NCI-H146 treated with DMSO at 0.1 percent for 48 hours (cell line): ENCODE data around the gene TMC4.
A peak's percentile ranks its signal among the peaks of the same experiment; 100 is the strongest.

Experiments
- DNase-seq: peaks from one replicate; lab custom pipeline; 2025; ENCODE audit not compliant: unreplicated experiment; lab: John Stamatoyannopoulos, UW

TMC4 gene

GRCh38 chr19:54156490-54156889 lies 16.5 kb downstream of the TMC4 start:
- no peak for DNase-seq

- DNase-seq, result no peak
Observed at GRCh38 chr19:54155694-54156093, 17.3 kb downstream of the TMC4 start.

- DNase-seq, result no peak
Observed at GRCh38 chr19:54154603-54155345, 18.2 kb downstream of the TMC4 start.

DNA sequence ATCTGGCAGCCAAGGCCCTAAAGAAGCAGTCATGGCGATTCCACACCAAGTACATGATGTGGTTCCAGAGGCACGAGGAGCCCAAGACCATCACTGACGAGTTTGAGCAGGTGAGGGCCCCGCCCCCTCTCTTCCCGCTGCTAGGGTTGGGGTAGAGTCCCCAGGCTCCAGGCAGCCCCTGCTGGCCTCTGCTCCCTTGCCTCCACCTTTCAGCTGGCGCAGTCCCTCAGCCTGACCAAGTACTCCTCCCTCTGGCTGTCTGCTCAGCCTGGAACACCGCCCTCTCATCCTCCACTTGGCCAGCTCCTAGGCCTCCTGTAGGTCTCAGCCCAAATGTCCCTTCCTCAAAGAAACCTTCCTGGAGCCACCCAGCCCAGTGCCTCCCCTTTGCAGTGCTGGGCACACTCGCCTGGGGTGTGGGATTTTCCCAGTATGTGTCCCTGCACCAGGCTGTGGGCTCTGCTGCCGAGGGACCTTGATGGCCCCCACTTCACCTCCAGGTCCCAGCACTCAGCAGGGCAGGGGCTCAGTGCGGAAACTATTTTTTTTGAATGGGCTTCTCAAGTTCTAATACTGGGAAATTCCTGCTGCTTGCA lies 19.1 kb downstream of the TMC4 start:
- DNase-seq, result no peak

DNA sequence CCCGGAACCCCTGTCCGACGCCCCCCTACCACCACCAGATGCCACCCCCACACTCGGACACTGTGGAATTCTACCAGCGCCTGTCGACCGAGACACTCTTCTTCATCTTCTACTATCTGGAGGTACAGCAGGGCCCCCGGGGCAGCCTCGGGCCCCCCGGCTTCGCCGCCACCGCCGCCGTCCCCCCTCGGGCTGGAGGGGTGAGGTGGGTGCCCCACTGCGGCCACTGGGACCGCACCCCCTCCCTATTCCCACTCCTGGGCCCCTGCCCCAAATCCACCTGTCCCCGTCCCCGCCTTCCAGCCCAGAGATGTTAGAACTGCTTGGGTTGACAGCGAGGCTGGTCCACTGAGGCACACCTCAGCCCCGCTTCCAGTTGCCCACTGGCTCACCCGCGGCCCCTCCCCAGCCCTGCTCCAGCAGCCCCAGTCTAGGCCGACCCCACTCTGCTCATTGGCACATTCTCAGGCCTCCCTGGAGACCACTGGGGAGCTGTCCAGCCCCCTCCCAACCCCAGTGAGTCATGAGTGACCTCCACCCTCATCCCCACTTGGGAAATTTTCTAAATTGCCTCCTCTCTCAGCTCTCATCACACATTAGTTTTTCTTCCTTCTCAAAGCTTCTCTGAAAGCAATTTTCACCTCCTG lies 20.0 kb downstream of the TMC4 start:
- DNase-seq, result no peak

- DNase-seq, result no peak
Observed at GRCh38 chr19:54152267-54152666, 20.7 kb downstream of the TMC4 start.

DNA sequence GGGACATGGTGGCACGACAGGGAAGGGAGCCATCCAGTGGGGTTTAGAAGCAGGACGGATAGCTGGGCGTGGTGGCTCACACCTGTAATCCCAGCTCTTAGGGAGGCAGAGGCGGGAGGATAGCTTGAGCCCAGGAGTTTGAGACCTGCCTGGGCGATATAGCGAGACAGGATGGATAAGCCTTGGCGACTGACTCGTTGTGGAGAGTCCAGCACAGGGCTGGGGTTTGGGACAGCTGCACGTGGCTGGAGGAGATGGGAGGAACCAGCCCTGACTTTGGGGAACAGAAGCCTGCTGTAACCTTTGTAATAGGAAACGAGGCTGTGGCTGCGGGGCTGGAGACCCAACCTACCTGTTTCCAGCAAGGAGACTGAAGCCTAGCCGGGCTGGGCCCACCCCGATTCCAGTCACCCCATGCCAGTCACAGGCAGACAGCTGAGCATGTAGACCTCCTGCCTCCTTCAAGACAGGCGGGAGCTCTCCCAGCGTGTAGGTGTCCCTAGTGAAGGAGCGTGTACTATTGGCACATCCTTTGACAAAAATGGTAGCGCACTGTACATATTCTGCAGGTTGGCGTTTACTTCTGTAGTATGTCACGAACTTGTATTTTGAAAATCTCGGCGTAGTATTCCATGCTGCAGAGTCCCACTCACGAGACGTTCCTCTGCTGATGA lies 21.5 kb downstream of the TMC4 start:
- no peak for DNase-seq

DNA sequence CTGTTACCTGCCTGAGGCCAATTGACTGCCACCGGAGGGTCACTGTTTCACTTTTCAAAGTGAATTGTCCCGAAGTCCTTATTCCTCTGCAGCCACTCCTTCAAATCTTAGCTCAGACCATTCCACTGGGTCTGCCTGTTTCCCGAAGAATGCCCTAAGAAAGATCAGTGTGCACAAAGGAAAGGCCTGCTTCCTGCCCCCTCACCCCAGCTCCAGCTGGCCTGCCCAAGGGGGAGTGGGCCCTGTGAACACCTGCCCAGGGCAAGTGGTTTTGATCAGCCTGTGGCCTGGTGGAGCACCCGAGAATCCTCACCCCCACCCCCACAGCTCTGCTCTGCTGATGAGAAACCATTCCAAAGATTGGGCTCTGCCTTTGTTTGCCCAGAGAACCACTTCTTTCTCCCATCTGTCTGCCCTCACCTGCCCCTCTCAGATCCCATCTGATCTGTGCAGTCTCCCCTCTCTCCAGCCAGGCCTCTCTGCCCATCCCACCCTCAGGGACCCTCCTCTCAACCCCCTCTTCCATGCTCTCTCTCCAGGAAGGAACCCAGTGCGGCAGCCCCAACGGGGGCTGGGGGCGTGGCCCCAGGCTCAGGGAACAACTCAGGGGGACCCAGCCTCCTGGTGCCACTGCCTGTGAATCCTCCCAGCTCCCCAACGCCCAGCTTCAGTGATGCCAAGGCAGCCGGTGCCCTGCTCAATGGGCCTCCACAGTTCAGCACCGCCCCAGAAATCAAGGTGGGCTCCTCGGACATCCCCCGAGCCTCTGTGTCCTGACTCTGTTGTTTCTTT lies 23.7 kb downstream of the TMC4 start:
- no peak for DNase-seq

DNA sequence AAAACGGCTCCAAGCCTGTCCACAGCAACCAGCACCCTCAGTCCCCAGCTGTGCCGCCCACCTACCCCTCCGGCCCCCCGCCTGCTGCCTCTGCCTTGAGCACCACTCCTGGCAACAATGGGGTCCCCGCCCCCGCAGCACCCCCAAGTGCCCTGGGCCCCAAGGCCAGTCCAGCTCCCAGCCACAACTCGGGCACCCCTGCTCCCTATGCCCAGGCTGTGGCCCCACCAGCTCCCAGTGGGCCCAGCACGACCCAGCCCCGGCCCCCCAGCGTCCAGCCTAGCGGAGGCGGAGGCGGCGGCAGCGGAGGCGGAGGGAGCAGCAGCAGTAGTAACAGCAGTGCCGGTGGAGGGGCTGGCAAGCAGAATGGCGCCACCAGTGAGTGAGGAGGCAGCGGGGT lies 24.8 kb downstream of the TMC4 start:
- no peak for DNase-seq

- no peak for DNase-seq
Observed at GRCh38 chr19:54147676-54148075, 25.3 kb downstream of the TMC4 start.

DNA sequence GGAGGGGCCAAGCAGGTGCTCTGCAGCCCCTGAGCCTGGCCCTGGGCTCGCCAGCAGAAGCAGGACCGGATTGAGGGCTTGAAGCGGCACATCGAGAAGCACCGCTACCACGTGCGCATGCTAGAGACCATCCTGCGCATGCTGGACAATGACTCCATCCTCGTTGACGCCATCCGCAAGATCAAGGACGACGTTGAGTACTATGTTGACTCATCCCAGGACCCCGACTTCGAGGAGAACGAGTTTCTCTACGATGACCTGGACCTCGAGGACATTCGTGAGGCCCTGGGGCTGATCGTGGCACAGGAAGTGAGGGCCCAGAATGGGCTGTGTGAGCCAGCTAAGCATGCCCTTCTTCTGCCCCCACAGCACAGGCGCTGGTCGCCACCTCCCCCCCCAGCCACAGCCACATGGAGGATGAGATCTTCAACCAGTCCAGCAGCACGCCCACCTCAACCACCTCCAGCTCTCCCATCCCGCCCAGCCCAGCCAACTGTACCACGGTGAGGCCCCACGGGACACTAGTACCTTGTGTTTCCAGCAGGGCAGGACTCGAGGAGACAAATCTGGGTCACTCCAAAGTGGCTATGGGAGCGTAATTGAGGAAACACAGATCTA lies 27.3 kb downstream of the TMC4 start:
- DNase-seq, result no peak

DNA sequence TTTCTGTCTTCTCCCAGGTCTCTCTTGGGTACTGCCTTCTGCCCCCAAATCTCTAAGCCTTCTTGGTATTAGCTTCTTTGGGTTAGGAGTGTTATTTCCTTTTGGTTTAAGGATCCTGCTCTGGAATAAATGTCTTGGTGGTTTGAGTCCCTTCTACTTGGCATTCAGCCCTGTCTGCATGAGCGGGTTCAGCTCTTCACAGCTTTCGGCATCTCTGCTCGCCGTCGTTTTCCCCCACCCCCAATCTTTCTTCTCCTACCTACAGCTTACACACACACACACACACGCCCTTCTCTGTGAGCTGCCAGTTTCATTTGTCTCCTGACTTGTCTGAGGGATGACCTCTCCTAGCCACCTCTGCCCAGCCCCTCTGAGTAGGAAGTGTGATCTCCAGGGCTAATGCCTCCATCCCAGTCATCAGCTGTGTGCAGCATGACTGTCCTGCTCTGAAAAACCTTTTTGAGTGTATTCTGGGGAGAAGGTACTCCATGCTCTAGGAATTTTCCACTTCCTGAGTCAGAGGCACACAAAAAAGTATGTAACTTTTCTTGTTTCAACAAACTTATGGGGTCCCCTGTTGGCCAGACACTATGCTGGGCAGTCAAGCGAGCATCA lies 30.7 kb downstream of the TMC4 start:
- DNase-seq, result no peak

GRCh38 chr19:54141356-54141755 lies 31.6 kb downstream of the TMC4 start:
- no peak for DNase-seq

GRCh38 chr19:54138489-54139256 lies 34.3 kb downstream of the TMC4 start:
- no peak for DNase-seq

GRCh38 chr19:54137699-54138488 lies 35.1 kb downstream of the TMC4 start, which contains the start of gene CNOT3:
TSS of gene CNOT3 (plus strand) at chr19:54137762. CDS start at chr19:54142979, 5,217 bp downstream.
- DNase-seq, result no peak

DNA sequence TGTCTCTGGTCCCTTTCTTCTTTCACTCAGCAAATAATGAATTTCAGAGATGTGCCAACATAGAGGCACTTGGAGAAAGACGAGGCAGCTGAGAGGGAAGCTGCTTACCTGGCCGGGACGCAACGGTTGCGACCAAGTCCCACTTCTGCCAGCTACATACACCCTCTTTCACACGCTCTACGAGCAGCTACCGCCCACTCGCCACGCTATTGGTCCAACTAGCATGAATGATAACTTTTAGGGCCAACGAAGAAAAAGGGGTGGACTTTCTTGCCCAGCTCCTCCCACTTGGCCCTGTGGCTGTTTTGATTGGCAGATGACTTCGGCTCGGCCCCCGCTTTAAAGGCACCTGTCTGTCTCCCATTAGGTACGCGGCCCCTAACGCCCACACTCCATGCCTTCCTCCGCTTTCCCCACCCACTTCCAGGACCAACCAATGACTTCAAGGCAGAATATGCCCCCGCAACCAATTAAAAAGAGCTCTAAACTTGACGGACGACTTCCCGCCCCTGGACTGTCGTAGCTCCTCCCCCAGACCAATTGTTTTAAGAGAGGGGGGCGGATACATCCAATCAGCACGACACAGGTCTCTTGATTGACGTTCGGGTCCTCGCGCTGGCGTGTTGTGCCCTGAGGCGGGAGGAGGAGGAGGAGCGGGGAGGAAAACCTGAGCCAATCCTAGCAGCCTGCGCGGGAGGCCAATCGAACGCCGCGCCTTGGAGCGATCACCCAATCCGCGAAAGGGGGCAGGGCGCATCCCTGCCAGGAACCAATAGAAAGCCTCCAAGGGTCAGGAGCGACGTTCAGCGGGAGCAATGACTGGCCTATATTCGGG lies 35.9 kb downstream of the TMC4 start:
- peak; percentile 100 for DNase-seq

DNA sequence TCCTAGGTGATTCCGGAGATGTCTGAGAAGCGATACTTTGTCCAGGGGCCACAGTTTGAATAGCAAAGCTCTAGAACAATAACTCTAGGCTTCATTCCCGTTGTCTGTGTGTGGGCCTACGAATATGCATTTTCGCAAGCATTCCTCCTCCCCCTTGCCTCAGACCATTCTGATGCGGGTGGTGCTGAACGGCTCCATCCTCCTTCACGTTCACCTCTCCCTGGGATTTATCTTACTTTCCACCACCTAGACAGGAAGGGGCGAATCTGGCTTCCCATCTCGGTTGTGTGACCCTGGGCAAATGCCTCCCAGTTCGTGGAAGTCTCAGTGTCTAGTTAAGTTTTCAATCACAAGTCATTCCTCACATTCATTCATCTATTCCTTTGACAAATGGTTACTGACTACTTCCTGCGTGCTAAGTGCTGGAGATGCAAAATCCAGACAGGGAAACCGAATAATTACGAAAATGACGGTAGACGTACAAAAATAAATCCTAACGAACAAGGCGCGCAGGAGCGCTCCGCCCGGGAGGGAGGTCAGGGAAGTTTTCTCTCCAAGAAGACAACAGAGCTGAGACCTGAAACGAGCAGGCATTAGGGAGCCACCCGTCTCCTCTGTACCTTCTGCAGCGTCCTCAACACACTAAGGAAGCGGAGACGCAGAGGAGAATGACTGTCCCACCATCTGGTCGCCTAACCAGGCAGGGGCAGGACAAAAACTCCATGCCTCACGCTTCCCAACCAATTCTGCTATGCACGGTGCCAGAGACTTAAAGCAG lies 36.7 kb downstream of the TMC4 start:
- DNase-seq, result peak; percentile 29
